A673 (cell line): Measurements from ENCODE around the gene USP20.

Experiments
- CTCF ChIP-seq: fragments of 300-800, 200-600 bp; sonication (generic); conservative IDR thresholded peaks from 2 replicates; pipeline ENCODE4 v1.5.1; 2017; ENCODE audit warnings: low read depth, mild to moderate bottlenecking, antibody characterized with exemption, low read length, moderate library complexity, mixed read lengths
- EZH2 ChIP-seq: fragments of 200-600 bp; sonication (generic); IDR thresholded peaks from 2 replicates; pipeline ENCODE4 v1.6.1; 2017; ENCODE audit warnings: borderline replicate concordance, low read depth, mild to moderate bottlenecking, mixed read lengths, antibody characterized with exemption, low read length; ENCODE audit not compliant: poor library complexity, severe bottlenecking

GRCh38 chr9:129900263-129901027 is 65.2 kb downstream of the USP20 start:
- TF ChIP-seq CTCF (no peak), EZH2 (no peak)
